ENCODE results near the gene GRIA1.

GRIA1 gene

DNA sequence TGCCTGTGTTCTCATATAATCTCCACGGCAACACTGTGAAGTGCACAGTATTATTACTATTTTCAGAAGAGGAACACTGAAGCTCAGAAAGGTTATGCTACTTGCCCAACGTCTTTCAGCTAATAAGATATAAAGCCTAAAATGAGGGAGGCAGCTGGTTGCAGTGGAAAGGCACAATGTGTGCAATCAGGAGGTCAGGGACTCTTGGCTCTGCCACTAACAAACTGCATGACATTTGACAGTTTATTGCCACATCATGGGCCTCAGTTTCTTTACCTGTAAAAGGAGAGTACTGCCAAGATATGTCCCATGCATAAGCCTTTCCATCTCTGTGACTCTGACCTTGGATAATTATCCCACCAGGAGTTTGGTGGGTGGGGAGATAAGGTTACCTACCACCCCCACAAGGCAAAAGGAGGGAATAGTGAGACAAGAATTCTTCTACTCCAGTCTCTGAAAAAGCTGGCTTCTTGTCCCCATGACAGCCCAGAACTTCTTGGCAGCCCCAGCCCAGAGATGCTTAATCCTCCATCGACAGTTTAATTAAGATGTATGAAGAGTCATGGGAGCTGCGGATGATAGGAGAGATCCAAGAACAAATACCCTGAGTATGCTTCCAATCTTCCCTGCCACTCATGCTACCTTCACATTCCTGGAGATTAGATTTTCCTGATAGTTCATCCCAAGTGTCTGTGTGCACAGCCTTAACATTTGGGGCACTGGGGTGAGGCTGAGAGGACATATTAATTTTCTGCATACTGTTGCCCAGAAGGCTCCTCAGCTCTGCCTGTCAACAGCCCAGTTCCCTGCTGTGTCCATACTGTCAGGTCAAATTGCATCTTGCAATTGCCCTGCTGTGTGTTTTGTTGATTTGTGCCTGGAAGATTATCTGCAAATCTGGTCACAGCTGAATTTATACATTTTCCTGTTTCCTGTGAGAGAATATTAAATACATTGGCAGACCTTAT, 277.0 kb downstream of the GRIA1 start:
- DNase-seq (ENCODE audit: insufficient read length, low spot score) = no peak
- FAIRE-seq = no peak

- FAIRE-seq = no peak
- DNase-seq (ENCODE audit: insufficient read length, low spot score) = no peak
Observed at GRCh38 chr5:153770066-153770465, 279.6 kb downstream of the GRIA1 start.

GRCh38 chr5:153774686-153775085, 284.2 kb downstream of the GRIA1 start:
- no peak for DNase-seq (ENCODE audit: insufficient read length, low spot score)
- no peak for FAIRE-seq

DNA sequence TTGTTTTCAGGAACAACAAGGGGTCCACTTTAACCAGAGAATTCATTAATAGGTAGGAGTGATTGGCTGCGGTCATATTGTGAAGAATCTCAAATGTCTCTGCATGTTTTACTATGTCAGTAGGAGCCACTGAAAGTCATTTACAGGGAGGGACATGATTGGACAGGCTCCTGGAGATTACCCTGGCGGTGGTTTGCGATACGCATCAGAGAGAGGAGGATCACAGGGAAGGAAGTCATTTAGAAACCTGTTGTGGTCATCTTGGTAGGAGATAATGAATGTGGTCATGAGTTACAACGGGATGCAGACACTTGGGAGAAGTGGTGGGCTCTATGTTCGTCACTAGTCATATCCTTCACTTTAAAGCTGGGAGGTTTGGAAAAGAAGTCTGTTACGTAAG, 285.5 kb downstream of the GRIA1 start:
- no peak for FAIRE-seq
- no peak for DNase-seq (ENCODE audit: insufficient read length, low spot score)

GRCh38 chr5:153777681-153778581, 287.5 kb downstream of the GRIA1 start:
- no peak for FAIRE-seq

GRCh38 chr5:153779836-153780235, 289.4 kb downstream of the GRIA1 start:
- DNase-seq (ENCODE audit: insufficient read length, low spot score) (no peak), FAIRE-seq (no peak)

More at GRCh38 chr5:153777681-153778581, 287.5 kb downstream of the GRIA1 start:
- DNase-seq (ENCODE audit: insufficient read length, low spot score) = no peak

DNA sequence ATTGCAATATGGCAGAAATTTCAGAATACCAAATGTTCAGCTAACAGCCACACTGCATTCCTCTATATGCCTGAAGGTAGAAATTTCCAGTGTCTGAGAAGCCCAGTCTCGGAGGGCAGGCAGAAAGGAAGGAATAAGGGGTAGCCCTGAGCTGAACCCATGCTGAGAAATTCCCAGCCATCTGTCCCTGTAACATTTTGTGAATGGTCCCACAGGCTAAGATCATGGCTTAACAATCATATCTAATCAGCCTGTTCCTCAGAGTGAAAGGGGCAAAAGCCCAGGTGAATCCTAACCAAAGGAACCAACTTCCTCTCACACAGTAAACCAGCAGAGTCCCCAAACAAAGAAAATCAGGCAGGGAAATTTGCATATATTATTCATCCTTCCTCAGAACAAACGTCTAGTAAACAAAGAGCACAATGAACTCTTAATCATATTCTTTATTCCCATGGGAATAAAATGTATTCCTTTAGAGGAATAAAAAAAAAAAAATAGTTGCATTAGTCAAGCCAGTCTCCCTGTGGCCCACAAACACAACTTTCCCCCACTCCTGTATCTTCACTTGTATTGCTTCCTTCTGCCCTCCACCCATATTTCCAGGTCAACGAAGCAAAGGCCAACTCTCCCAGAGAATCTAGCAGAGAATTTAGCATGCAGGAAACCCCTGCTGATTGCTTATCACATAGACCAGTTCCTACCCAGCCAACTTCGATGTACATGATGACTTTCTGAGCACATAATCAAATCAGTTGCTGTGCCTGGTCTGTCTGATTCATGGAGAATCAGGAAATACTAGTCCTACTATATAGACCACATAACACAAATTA, 290.6 kb downstream of the GRIA1 start:
- DNase-seq (ENCODE audit: insufficient read length, low spot score) (no peak), FAIRE-seq (no peak)

DNA sequence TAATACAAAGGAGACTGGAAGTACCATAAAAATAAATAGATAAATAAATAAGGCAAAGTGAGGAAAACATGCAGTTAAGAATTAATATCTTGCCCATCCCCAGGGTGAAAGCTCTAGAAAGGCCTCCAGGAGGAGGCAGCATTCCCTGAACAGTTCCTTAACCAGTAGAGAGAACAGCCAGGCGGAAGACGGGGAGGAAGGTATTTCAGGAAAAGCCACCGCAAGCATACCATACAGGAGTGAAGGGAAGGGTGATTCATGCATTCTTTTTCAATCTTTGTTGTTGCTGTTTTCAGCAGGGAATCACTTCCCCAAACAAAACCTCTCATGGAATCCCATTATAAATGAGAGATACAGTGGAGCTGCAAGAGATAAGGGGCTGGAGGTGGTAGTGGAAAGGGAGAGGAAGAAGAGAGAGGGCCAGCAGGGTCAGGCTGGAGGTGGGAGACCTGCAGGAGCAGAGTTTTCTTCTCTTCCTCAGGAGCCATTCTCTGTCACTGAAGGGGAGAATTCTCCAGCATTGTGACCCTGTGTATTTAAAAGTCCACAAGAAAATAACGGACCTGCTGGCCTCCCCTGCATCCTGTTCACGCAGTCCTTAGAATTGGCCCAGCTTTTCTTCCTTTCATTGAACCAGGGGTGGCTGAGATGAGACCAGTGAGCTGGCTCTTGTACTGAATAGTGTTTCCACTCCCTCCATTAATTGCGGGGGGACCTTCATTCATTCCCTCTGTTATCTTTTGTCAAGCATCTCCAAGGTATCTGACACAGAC, 292.3 kb downstream of the GRIA1 start:
- DNase-seq (ENCODE audit: insufficient read length, low spot score) (peak; percentile 25), FAIRE-seq (no peak)

GRCh38 chr5:153783362-153783658, 292.8 kb downstream of the GRIA1 start:
- no peak for DNase-seq (ENCODE audit: insufficient read length, low spot score)
- FAIRE-seq = peak; percentile 26

DNA sequence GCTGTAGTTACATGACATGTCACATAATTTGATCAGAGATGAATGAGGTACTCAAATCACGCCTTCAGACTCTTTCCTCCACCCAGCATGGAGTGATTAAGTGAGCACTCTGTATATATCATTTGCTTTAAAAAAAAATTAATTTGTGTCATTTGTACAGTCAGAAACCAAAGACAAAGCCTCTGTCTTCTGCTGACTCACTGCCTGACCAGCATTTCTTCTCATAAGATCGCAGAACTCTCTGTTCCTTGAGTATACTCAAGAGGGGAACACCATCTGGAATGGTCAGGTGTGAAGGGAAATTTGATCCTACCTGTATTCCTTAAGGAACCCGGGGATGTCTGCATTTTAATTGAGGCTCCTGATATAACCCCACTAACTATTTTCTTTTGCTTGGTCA, 293.8 kb downstream of the GRIA1 start:
- FAIRE-seq = no peak

DNA sequence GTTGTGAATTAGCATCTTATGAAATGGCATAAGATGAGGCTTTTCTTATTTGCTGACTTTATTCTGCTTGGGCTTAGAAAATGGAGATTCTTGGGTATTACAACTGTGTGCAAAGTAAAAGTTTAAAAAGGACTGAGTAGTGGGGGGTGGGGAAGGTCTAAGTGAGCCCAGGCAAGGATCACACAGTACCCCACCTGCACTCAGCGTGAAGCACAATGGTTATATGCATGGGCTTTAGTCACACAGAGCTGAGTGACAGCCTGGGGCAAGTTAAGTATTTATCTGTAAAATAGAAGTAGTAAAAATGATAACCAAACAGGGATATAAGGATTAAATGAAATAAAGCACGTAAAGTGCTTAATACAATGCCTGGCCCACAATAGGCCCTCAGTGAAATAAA, 300.9 kb downstream of the GRIA1 start:
- DNase-seq (ENCODE audit: insufficient read length, low spot score) (no peak), FAIRE-seq (no peak)

More for the DNA sequence above, 293.8 kb downstream of the GRIA1 start:
- DNase-seq (ENCODE audit: insufficient read length, low spot score) = no peak

DNA sequence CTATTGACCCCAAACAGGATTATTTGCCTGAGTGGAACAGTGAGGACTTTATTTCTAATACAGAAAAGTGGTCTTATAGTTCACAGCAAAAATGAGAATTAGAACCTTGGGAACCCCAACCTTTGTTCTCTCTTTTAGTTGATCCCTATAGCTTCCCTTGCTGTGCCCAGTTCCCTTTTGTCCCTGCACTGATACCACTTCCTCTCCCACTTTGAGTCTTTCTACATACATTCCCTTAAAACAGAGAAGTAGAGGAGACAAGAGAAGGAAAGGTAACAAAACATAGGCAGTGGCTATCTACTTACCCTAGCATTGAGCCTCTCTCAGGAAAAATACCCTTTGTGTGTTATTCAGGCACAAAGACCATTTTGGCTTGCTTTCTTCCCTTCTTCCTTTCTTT, 301.8 kb downstream of the GRIA1 start:
- FAIRE-seq = no peak

DNA sequence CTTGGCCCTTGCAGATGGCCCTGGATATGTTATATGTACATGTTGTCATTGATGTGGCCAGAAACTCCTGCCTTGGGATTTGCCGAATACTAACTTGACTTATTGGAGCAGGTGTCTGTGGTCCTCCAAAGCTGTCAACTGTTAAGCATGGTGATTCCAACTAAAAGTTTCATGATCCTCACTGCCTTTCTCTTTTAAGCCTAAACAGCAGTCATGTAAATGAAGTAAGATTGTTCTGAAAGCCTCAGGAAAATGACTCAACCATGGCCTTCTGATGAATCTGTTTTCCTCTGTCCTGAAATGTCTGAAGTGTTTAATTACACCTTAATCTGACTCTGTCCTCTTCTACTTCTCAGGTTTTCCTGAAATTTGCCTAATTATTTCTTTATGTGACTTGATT, 303.2 kb downstream of the GRIA1 start:
- FAIRE-seq (no peak), DNase-seq (ENCODE audit: insufficient read length, low spot score) (no peak)

More for the DNA sequence above, 301.8 kb downstream of the GRIA1 start:
- no peak for DNase-seq (ENCODE audit: insufficient read length, low spot score)

GRCh38 chr5:153794327-153794726, 303.9 kb downstream of the GRIA1 start:
- FAIRE-seq = no peak
- no peak for DNase-seq (ENCODE audit: insufficient read length, low spot score)

DNA sequence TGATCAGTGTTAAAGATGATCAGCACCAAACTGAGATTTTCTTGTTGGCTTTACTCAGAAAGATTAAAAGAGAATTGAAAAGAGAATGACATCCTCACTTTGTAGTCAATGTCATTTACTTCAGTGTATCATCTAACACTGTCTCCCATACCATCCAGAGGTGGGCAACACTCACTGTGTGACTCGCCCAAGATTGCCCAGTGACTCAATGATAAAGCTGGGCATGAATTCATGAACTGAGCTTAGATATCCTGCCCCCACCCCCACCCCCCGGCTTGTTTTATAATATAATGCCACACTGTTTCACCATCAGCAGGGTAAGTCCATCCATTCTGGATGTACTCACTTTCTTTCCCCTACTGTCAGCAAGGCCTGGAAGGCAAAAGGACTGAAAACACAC, 306.1 kb downstream of the GRIA1 start:
- DNase-seq (ENCODE audit: insufficient read length, low spot score) = no peak
- no peak for FAIRE-seq

- DNase-seq (ENCODE audit: insufficient read length, low spot score) (no peak), FAIRE-seq (no peak)
Observed at GRCh38 chr5:153797484-153797883, 307.0 kb downstream of the GRIA1 start.

DNA sequence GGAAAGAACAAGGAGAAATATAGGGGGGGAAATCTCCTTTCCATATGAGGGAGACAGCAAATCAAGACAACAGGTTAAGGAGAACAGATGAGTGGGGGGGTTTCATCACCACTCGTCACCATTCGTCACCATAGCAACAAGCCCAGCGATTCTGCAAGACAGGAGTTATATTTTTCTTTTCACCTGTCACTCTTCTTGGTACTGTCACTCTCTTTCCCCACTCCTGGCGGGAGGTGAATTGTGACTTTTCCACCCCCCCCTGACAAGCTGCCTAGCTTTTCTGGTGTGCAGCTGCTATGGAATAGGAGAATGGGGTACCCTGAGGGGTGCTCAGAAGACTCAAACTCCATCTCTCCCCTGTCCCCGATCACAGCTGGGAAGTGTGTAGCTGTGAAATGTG, 308.4 kb downstream of the GRIA1 start:
- DNase-seq (ENCODE audit: insufficient read length, low spot score) (no peak), FAIRE-seq (no peak)

DNA sequence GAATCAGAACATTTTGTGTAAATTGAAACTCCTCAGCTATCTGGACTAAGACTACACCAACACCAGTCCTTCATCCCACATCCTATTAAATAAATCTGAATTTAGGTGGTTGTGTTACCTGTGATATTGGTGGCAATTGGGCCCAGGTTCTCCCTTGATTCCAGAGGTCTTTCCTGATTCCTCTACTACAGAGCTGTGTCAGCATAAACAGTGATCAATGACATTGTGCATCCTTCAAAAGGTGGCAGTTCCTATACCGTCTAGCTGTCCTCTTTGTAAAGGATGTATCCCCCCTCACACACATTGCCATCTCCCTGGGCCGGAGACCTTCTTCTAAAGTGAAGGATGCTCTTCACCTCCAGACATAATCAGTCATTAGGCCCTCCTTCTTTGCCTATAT, 309.0 kb downstream of the GRIA1 start:
- FAIRE-seq = no peak

DNA sequence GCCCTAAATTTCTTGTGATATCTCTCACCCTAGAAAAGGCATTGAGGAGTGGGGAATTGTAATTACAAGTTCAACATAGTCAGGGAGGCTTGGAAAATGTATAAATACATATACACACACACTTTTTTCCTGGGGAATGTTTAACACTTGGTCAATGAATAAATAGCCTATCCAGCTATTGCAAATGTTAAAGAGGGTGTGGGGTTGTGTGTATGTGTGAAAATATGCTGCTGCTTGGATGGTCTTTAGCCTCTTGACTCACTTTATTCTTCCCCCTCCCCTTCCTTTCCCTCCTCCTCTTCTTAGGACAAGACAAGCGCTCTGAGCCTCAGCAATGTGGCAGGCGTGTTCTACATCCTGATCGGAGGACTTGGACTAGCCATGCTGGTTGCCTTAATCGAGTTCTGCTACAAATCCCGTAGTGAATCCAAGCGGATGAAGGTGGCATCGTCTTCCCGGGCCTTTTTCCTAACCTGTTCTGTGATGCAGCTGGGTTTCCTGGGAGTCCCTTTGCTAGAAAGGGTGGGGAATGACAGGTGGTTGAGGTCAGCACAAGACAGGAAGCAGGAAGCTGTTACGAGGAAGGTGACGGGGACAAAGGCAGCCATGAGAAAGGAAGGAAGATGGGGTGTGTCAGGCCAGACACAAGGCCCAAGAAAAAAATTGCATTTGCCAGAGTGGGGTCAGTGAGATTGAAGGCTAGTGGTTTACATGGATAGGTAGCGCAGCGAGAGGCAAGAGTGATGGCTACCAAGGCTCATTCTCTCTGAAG, 311.8 kb downstream of the GRIA1 start:
- FAIRE-seq (no peak), DNase-seq (ENCODE audit: insufficient read length, low spot score) (no peak)

More for the DNA sequence above, 309.0 kb downstream of the GRIA1 start:
- DNase-seq (ENCODE audit: insufficient read length, low spot score) = no peak

Measured in HTR-8/SVneo (cell line).